GM12864 (cell line): ENCODE results near the gene CASP3.
A peak's percentile ranks its signal among the peaks of the same experiment; 100 is the strongest.

Experiments
- DNase-seq: peaks from one replicate; pipeline ENCODE4 v3.0.0-alpha.2; 2011; ENCODE audit warnings: low read depth
- H3K4me3 ChIP-seq: 2 replicates; pipeline ENCODE4 v1.5.1; 2011; ENCODE audit warnings: mild to moderate bottlenecking, low read depth, low read length, control low read depth
- TF ChIP-seq, protein P1 (sequence below): IDR thresholded peaks from 2 replicates; pipeline ENCODE4 v1.5.1; 2011; ENCODE audit warnings: low read depth, mild to moderate bottlenecking, moderate library complexity, low read length, control low read depth, inconsistent platforms; ENCODE audit errors: missing control alignments

Gene CASP3

DNA sequence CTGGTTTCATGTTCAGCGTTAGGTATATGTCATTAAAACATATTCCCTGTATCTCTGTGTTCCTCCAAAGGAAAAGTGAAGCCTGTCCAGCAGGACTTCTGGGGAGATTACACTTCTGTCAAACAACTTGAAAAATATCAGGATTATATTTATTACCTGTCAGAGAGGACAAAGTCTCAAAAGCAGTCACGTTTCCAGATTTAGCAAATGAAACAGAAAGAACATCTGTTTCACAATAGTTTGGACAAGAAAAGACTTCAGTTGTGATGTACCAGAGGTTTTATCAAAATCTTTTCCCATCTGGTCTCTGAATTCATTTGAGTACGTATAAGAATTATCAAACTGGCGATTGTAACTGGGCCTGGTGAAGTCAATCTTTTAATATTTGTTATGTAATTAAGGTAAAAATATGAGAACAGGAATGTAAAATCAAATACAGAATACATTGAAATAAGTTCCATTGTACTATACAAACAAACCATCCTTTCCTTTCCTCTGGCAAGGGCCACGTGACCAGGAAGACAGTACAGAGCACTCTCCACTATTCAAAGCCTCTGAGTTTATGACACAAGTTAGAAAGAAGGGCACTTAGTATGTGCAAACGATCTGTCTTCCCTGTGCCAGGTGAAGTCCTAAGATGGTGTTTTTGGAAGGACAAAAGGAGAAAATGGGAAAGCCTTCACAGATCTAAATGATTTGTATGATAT lies 3.2 kb downstream of the CASP3 start:
- H3K4me3 ChIP-seq, result peak overlapping the region; percentile 28; the same call in 1 of the 2 replicates
- DNase-seq, result no peak
- TF ChIP-seq, protein P1, sequence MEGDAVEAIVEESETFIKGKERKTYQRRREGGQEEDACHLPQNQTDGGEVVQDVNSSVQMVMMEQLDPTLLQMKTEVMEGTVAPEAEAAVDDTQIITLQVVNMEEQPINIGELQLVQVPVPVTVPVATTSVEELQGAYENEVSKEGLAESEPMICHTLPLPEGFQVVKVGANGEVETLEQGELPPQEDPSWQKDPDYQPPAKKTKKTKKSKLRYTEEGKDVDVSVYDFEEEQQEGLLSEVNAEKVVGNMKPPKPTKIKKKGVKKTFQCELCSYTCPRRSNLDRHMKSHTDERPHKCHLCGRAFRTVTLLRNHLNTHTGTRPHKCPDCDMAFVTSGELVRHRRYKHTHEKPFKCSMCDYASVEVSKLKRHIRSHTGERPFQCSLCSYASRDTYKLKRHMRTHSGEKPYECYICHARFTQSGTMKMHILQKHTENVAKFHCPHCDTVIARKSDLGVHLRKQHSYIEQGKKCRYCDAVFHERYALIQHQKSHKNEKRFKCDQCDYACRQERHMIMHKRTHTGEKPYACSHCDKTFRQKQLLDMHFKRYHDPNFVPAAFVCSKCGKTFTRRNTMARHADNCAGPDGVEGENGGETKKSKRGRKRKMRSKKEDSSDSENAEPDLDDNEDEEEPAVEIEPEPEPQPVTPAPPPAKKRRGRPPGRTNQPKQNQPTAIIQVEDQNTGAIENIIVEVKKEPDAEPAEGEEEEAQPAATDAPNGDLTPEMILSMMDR, result no peak

- TF ChIP-seq, protein P1, result no peak
- H3K4me3 ChIP-seq, result no peak overlapping the region
- DNase-seq, result no peak
Observed at GRCh38 chr4:184644553-184645307, 4.5 kb downstream of the CASP3 start.

DNA sequence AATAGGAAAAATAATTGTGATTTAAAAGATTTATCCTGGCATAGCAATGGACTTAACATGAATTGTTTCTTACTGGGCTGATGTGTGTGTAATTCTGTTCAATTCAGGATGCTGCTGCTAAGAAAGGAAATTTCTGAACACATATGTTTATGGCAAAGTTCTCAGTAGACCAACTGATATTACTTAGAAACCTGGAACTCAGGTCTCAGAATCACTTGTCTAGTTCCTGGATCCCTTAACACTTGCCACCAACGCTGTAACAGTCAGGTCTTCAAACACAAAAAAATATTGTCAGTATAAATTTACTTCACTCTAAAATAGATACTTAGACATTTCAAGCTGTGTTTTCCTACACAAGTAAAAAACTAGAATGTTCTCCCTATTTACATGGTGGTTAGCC lies 5.5 kb downstream of the CASP3 start:
- TF ChIP-seq, protein P1, result no peak
- no peak overlapping the region for H3K4me3 ChIP-seq
- no peak for DNase-seq

- DNase-seq, result no peak
- H3K4me3 ChIP-seq, result no peak overlapping the region
- TF ChIP-seq, protein P1, result no peak
Observed at GRCh38 chr4:184641451-184641850, 7.8 kb downstream of the CASP3 start.

DNA sequence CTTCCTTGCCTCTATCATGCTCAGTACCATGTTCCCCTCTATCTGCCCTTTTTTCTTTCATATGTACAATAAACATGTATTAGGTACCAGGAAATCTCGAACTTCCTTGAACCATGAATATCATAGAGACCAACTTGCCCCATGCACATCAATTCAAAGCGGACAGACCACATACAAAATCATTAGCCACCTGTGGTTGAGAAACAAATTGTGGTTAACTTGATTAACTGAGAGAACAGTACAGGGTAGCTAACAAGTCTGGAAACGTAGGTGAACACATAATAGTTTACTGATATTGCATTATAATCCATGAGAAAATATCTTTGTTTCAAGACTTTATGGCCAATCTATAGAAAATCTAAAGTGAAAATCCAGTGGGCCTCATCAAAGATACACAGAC lies 8.2 kb downstream of the CASP3 start:
- no peak overlapping the region for H3K4me3 ChIP-seq
- TF ChIP-seq, protein P1, result no peak
- DNase-seq, result no peak

DNA sequence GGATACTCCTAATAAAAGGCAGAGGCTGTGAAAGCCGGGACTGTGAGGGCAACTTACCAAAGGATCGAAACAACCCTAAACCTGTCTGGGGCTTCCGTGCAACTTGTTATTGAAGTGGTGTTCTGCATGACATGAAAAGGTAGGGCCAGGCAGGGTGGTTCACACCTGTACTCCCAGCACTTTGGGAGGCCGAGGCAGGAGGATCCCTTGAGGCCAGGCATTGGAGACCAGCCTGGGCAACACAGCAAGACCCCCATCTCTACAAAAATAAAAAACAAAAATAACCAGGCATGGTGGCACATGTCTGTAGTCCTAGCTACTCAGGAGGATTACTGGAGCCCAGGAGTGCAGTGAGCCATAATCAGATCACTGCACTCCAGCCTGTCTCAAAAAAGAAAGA lies 12.3 kb downstream of the CASP3 start:
- TF ChIP-seq, protein P1, result no peak

More for the DNA sequence above, 12.3 kb downstream of the CASP3 start:
- no peak for DNase-seq
- no peak overlapping the region for H3K4me3 ChIP-seq
